Hepatocyte (in vitro differentiated cells): ENCODE data around the gene RPH3AL.

ENCODE experiments used
- EZH2 ChIP-seq: fragments of 200-600 bp; sonication (generic); IDR thresholded peaks from 2 replicates; pipeline ENCODE4 v1.6.1; 2016; ENCODE audit warnings: antibody characterized with exemption, mild to moderate bottlenecking, borderline replicate concordance
- EZH2phosphoT487 ChIP-seq: fragments of 200-600 bp; sonication (generic); IDR thresholded peaks from one replicate; pipeline ENCODE4 v1.6.1; 2018; ENCODE audit warnings: antibody characterized with exemption, mild to moderate bottlenecking, low read depth, moderate library complexity; ENCODE audit not compliant: unreplicated experiment, severe bottlenecking
- TF ChIP-seq, protein P1 (sequence below): fragments of 200-600 bp; sonication (generic); IDR thresholded peaks from 2 replicates; pipeline ENCODE4 v1.5.1; 2016; ENCODE audit warnings: antibody characterized with exemption, mild to moderate bottlenecking; ENCODE audit not compliant: poor library complexity

DNA sequence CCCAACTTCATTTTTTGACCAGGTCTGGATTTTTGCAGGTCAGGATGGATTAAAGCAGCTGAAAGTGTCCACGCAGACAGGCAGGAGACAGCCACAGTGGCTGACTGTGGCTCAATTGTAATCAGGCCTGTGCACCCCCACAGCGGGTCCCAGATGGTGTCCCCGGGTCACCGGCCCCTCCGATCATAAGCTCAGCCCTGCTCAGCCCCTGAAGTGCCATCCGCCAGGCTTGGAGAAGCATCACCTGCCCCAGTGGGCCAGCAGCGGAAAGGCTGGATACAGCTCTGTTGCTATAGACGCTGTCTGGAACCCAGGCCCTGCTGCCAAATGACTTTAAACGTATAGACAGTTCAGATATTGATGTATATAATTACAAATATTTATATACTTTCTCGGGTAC lies 60.6 kb downstream of the RPH3AL start:
- TF ChIP-seq EZH2 (no peak), EZH2phosphoT487 (no peak)
- TF ChIP-seq, protein P1, sequence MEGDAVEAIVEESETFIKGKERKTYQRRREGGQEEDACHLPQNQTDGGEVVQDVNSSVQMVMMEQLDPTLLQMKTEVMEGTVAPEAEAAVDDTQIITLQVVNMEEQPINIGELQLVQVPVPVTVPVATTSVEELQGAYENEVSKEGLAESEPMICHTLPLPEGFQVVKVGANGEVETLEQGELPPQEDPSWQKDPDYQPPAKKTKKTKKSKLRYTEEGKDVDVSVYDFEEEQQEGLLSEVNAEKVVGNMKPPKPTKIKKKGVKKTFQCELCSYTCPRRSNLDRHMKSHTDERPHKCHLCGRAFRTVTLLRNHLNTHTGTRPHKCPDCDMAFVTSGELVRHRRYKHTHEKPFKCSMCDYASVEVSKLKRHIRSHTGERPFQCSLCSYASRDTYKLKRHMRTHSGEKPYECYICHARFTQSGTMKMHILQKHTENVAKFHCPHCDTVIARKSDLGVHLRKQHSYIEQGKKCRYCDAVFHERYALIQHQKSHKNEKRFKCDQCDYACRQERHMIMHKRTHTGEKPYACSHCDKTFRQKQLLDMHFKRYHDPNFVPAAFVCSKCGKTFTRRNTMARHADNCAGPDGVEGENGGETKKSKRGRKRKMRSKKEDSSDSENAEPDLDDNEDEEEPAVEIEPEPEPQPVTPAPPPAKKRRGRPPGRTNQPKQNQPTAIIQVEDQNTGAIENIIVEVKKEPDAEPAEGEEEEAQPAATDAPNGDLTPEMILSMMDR = no peak
